ENCODE data around the gene MT1F.

DNA sequence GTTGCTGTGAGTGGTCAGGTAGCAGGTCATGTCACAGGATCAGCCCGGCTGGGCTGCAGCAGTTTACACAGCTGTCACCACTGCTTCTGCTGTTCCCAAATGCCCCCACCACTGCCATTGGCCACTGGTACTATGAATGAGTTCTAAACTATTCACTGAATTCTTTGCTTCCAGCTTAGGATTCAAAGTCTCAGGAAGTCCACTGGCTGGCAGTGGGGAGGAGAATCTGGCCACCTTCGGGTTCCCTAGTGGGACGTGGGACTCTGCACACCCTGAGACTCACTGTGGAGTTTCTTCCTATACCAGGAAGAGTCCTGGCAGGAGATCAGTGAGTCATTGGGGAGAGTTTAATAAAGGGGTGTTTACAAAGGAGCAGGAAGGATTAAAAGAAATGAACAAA is 31.4 kb downstream of the MT1F start:
- TF ChIP-seq CTCF (IDR thresholded peaks at IDR 0.05) (no peak), POLR2AphosphoS5 (IDR thresholded peaks at IDR 0.05; ENCODE audit: low read depth, low read length) (no peak), TCF7L2 (IDR thresholded peaks at IDR 0.05; ENCODE audit: low read depth, low read length) (no peak)

All from Panc1 (cell line).